ENCODE data around the gene CCNB2. TPM values are rescaled to one million over a fixed set of nuclear protein-coding genes. Genes with fewer than 3 reads are reported as not detected.
A peak's percentile ranks its signal among the peaks of the same experiment; 100 is the strongest.

The CCNB2 gene
- total and polyA plus RNA-seq, 5 donors: 0.07 to 2.1 (median 0.40) TPM

DNA sequence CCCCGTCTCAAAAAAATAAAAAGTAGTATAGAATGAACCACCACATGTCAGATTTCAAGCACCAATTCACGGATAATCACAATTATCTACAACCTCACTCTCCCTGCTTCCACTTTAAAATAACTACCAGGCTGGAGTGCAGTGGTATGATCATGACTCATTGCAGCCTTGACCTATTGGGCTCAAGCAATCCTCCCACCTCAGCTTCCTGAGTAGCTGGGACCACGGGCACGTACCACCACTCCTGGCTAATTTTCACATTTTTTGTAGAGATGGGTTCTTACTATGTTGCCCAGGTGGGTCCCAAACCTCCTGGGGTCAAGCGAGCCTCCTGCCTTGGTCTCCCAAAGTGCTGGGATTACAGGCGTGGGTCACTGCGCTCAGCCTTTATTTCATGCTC lies 63.6 kb downstream of the CCNB2 start:
- Histone ChIP-seq H3K9me3 (ENCODE audit: control insufficient read depth, low read length) (no peaks in the 10 kb centered on the region), H3K4me3 (ENCODE audit: low read length) (no peak overlapping the region), H3K4me1 (ENCODE audit: control insufficient read depth, insufficient read depth, low read length) (peaks cover 5% of the 10 kb centered on the region), H3K27me3 (ENCODE audit: control insufficient read depth, insufficient read depth) (no peaks in the 10 kb centered on the region), H3K27ac (ENCODE audit: low read length) (no peak overlapping the region)
- no peak for ATAC-seq
- intact Hi-C loops (cut with DNase I): loop anchor here in 1 of 4 donors (10.0 kb wide), 1 partner anchor 326 kb away; no protein-coding TSS in a partner anchor
- WGBS: 86% methylated on average over 7 of the region's 7 CpGs
- no peak for DNase-seq

DNA sequence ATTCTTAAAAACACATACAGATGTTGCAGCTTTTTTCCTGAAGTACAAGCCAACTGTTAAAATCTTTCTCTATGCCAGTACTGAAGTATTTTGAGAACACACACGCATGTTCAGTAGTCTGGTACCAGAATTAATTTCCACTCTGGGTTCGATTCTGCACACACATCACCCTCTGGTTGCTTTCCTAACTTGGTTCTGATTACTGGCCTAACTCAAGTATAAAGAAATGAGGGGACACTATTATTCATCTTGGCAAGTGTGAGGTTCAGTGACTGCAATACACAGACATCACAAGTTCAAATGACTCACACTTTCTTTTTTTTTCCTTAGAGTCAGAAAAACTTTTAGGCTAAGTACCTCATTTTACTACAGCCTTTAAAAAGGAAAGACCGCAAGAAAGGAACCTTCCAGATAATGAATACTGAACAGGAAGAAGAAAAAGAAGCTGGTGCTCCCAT lies 64.3 kb downstream of the CCNB2 start:
- Histone ChIP-seq H3K9me3 (ENCODE audit: control insufficient read depth, low read length) (no peaks in the 10 kb centered on the region), H3K27me3 (ENCODE audit: control insufficient read depth, insufficient read depth) (no peaks in the 10 kb centered on the region), H3K4me1 (ENCODE audit: control insufficient read depth, insufficient read depth, low read length) (peaks cover 5% of the 10 kb centered on the region), H3K4me3 (ENCODE audit: low read length) (no peak overlapping the region), H3K27ac (ENCODE audit: low read length) (no peak overlapping the region)
- intact Hi-C loops (cut with DNase I): loop anchor here in 1 of 4 donors (10.0 kb wide), 1 partner anchor 326 kb away; no protein-coding TSS in a partner anchor
- DNase-seq: no peak
- ATAC-seq: peak in 1 of 2 donors; percentile 64
- 62% methylated on average over 3 of the region's 3 CpGs for WGBS

DNA sequence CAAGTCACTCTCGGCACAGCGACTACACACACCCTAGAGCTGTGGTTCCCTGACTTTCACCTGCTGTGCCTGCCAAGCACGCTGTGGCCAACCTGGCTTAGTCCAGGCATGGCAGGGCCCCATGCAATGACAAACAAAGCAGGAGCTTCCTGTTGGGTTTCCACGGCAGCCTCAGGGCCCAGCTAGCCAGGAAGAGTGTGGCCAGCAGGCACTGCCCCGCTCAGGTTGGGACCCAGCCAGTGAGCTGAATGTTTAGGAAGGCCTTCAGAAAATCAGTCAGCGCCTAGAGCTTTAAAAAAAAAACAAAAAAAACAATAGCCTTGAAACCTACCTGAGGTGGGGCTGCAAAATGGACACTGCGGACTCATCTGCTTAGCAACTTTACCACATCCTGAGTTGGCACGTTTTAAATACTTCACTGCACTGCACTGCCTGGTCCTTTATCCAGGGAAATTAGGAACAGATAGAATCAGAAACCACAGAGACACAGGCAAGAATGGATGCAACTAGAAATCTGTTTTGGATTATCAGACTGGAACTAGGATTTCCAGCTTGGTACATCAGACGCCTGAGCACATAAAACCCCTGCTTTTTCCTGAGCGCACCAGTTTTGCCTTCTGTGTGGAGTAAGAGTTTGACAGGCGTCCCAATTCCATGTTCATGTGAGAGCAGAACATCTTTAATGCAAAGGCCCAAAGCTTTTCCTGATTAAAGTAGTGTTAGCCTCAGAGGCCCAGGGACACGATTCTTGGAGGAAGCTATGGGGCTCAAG lies 65.5 kb downstream of the CCNB2 start:
- H3K9me3 ChIP-seq (ENCODE audit: control insufficient read depth, low read length): no peaks in the 10 kb centered on the region
- ATAC-seq (peak; percentile 51 to 53), DNase-seq (peak; percentile 42 to 70 (median 57))
- no peak overlapping the region for H3K27ac ChIP-seq (ENCODE audit: low read length)
- intact Hi-C loops (cut with DNase I): loop anchor here in 1 of 4 donors (10.0 kb wide), 1 partner anchor 324 kb away; no protein-coding TSS in a partner anchor
- H3K4me1 ChIP-seq (ENCODE audit: control insufficient read depth, insufficient read depth, low read length): peaks cover 5% of the 10 kb centered on the region
- H3K27me3 ChIP-seq (ENCODE audit: control insufficient read depth, insufficient read depth): no peaks in the 10 kb centered on the region
- whole genome bisulfite sequencing: 77% methylated on average over 12 of the region's 12 CpGs
- no peak overlapping the region for H3K4me3 ChIP-seq (ENCODE audit: low read length)

DNA sequence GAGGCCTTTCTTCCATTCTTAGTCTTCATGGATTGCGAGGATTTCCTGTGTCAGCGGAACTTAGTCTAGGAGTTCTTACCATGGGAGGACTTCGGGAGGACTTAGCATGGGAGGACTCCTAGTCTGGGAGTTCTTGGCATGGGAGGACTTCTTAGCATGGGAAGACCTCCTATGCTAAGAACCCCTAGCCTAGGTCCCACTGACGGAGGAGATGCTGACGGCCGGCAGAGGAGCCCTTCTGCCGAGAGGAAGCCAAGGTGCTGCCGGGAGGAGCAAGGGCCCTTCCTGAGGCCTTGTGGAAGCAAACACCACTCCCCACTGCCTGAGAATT lies 66.1 kb downstream of the CCNB2 start:
- Histone ChIP-seq H3K4me3 (ENCODE audit: low read length) (no peak overlapping the region), H3K27ac (ENCODE audit: low read length) (no peak overlapping the region), H3K9me3 (ENCODE audit: control insufficient read depth, low read length) (no peaks in the 10 kb centered on the region), H3K27me3 (ENCODE audit: control insufficient read depth, insufficient read depth) (no peaks in the 10 kb centered on the region), H3K4me1 (ENCODE audit: control insufficient read depth, insufficient read depth, low read length) (peaks cover 5% of the 10 kb centered on the region)
- 94% methylated on average over 8 of the region's 8 CpGs for WGBS
- no peak for DNase-seq
- intact Hi-C loops (cut with DNase I): loop anchor here in 1 of 4 donors (10.0 kb wide), 1 partner anchor 324 kb away; no protein-coding TSS in a partner anchor
- ATAC-seq: no peak

DNA sequence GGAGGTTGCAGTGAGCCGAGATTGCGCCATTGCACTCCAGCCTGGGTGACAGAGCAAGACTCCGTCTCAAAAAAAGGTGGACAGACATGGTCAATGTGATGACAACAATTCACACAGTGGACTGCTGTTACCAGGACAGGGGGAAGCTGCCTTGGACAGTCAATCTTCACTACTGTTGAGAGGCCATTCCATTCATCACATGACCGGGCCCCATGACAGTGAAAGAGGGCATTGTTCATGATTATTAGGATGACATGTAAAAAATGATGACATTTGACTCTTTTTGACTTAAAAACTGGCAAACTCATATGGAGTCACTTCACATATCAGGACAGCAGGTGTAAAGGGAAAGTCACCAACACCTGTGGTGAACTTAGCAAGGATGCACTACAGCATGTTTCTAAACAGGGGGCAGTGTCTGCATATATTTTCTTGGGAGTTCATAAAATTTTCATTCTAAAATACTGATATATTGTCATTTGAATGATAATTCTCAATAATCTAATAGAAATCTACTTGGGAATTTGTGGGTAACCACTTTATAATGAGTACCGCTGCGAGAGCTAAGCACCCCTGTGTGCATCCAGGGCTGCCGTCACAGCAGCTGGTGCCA lies 67.4 kb downstream of the CCNB2 start:
- no peak overlapping the region for H3K4me3 ChIP-seq (ENCODE audit: low read length)
- intact Hi-C loops (cut with DNase I): loop anchor here in 1 of 4 donors (10.0 kb wide), 1 partner anchor 322 kb away; no protein-coding TSS in a partner anchor
- ATAC-seq: no peak
- H3K4me1 ChIP-seq (ENCODE audit: control insufficient read depth, insufficient read depth, low read length): peaks cover 5% of the 10 kb centered on the region
- 98% methylated on average over 7 of the region's 7 CpGs for WGBS
- H3K9me3 ChIP-seq (ENCODE audit: control insufficient read depth, low read length): no peaks in the 10 kb centered on the region
- H3K27ac ChIP-seq (ENCODE audit: low read length): no peak overlapping the region
- H3K27me3 ChIP-seq (ENCODE audit: control insufficient read depth, insufficient read depth): no peaks in the 10 kb centered on the region
- no peak for DNase-seq

DNA sequence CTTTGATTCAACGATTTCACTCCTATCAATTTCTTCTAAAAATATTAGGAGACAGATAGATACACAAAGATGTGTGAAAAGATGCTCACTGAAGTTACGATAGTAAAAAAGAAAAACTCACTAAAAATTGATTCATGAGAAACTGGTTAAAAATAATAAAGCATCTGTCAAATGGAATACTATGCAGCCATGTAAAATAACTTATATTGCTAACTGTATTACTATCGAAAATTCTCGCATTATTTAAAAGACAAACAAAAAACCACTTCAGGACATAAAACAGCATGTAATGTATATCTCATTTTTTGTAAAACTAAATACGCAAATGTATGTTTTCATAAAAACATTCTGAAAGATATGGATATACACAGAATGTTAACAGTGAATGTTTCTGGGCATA lies 68.2 kb downstream of the CCNB2 start:
- intact Hi-C loops (cut with DNase I): loop anchor here in 1 of 4 donors (10.0 kb wide), 1 partner anchor 322 kb away; no protein-coding TSS in a partner anchor
- no peak for DNase-seq
- Histone ChIP-seq H3K4me3 (ENCODE audit: low read length) (no peak overlapping the region), H3K27me3 (ENCODE audit: control insufficient read depth, insufficient read depth) (no peaks in the 10 kb centered on the region), H3K27ac (ENCODE audit: low read length) (no peak overlapping the region), H3K4me1 (ENCODE audit: control insufficient read depth, insufficient read depth, low read length) (peaks cover 5% of the 10 kb centered on the region), H3K9me3 (ENCODE audit: control insufficient read depth, low read length) (no peaks in the 10 kb centered on the region)
- no peak for ATAC-seq
- 99% methylated on average over 5 of the region's 5 CpGs for WGBS

DNA sequence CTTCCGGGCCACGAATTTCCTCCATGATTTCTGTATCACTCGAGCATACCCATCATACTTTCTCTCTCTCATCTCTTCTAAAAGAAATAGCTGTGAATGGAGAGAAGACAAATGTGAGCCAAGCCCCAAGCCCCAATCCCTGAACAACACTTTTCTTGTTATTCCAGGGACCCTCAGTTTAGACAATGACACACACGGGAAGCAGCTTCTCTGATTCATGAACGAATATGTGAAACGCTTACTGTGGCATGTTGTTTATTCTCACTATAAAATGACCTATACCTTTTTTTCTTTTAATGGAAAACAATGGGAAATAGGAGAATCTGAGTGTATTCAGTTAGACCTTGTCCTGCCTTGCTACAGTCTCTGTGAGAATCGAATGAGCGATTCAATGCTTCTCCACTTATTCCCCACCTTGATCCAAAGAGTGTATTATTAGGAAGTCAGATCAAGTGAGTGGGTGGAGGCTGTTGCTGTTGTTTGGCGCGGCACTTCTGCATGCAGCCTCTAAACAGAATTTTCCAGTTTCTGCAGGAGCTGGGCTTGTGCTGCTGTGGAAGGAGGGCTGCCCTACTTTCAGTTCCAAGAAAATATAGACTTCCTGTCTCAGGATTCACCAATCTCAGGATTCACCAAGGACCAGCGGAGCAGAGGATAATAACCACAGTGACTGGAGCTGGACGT lies 69.3 kb downstream of the CCNB2 start:
- Histone ChIP-seq H3K4me3 (ENCODE audit: low read length) (no peak overlapping the region), H3K27me3 (ENCODE audit: control insufficient read depth, insufficient read depth) (no peaks in the 10 kb centered on the region), H3K4me1 (ENCODE audit: control insufficient read depth, insufficient read depth, low read length) (peaks cover 5% of the 10 kb centered on the region), H3K9me3 (ENCODE audit: control insufficient read depth, low read length) (no peaks in the 10 kb centered on the region), H3K27ac (ENCODE audit: low read length) (no peak overlapping the region)
- 83% methylated on average over 12 of the region's 12 CpGs for WGBS
- intact Hi-C loops (cut with DNase I): loop anchor here in 1 of 4 donors (10.0 kb wide), 1 partner anchor 321 kb away; no protein-coding TSS in a partner anchor
- DNase-seq (no peak), ATAC-seq (no peak)

Small RNA genes lying within 50 kb of the gene (microRNA-seq; reads per million reads assigned to microRNA genes)
- 1.6 to 1.7 reads per million in 2 donors for gene MIR2116

Other genes with a start within 250 kb of the CCNB2 start
- 10 to 100 TPM; 44.0 to 69.3 (median 55.0) TPM for gene SLTM, start 171.5 kb upstream of the CCNB2 start, total RNA-seq
- gene SLTM, start 171.5 kb upstream of the CCNB2 start, polyA plus RNA-seq: 43.7 TPM
- gene RNF111, start 117.5 kb upstream of the CCNB2 start, total RNA-seq: 10 to 100 TPM; 22.6 to 29.4 (median 25.0) TPM
- 8.0 TPM for gene RNF111, start 117.5 kb upstream of the CCNB2 start, polyA plus RNA-seq
- gene LDHAL6B, start 101.7 kb downstream of the CCNB2 start, total RNA-seq: not detected
- gene LDHAL6B, start 101.7 kb downstream of the CCNB2 start, polyA plus RNA-seq: not detected